ENCODE results near the gene UBE4B. TPM values are rescaled to one million over a fixed set of nuclear protein-coding genes. Genes with fewer than 3 reads are reported as not detected.

The UBE4B gene
- total RNA-seq, 1 donor = 73.1 TPM

DNA sequence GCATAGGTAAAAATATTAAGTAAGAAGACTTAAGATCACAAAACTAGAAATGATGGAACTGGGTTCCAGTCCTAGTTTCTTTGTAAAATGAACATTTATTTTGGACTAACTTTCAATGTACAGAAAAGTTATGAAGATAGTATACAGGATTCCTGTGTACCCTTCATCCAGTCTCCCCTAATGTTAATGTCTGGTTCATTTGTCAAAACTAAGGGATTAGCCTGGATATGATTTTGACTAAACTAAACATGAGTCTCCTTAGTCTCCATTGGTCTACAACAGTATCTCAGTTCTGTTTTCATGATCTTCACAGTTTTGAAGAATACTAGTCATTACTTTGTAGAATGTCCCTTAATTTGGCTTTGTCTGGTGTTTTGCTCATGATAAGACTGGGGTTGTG, 54.5 kb downstream of the UBE4B start:
- peaks cover 33% of the 10 kb centered on the region for H3K79me2 ChIP-seq (ENCODE audit: insufficient read depth, low read length)

DNA sequence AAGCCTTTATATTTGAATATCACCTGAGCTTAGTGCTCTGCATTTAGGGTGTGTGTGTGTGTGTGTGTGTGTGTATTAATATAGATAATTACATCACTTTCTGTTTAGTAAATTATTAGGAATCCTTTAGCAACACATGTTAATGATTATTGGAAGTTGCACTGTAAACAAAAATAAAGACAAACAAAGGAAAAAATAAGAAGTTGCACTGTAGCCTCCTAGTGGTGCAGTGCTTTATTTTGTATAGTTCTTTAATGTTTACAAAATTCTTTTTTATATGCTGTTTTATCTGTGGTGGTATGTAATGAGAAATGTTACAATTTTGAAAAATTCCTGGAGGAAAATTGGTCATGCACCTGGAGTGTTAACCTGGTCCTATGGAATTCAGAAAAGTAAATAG, 69.2 kb downstream of the UBE4B start:
- Histone ChIP-seq H3K27me3 (ENCODE audit: insufficient read depth, low read length) (no peaks in the 10 kb centered on the region), H3K27ac (ENCODE audit: low read depth, low read length) (no peak overlapping the region), H2AFZ (ENCODE audit: low read length) (no peak overlapping the region), H3K4me2 (ENCODE audit: insufficient read depth, low read length) (no peak overlapping the region), H3K79me2 (ENCODE audit: insufficient read depth, low read length) (peaks cover 3% of the 10 kb centered on the region), H3K9me3 (ENCODE audit: low read depth, low read length) (no peaks in the 10 kb centered on the region), H4K20me1 (ENCODE audit: insufficient read depth, low read length) (no peaks in the 10 kb centered on the region), H3K36me3 (ENCODE audit: insufficient read depth, low read length) (peaks cover 35% of the 10 kb centered on the region), H3K4me3 (ENCODE audit: insufficient read depth, low read length) (no peak overlapping the region), H3K4me1 (ENCODE audit: insufficient read depth, low read length) (no peaks in the 10 kb centered on the region)
- TF ChIP-seq, protein P1, sequence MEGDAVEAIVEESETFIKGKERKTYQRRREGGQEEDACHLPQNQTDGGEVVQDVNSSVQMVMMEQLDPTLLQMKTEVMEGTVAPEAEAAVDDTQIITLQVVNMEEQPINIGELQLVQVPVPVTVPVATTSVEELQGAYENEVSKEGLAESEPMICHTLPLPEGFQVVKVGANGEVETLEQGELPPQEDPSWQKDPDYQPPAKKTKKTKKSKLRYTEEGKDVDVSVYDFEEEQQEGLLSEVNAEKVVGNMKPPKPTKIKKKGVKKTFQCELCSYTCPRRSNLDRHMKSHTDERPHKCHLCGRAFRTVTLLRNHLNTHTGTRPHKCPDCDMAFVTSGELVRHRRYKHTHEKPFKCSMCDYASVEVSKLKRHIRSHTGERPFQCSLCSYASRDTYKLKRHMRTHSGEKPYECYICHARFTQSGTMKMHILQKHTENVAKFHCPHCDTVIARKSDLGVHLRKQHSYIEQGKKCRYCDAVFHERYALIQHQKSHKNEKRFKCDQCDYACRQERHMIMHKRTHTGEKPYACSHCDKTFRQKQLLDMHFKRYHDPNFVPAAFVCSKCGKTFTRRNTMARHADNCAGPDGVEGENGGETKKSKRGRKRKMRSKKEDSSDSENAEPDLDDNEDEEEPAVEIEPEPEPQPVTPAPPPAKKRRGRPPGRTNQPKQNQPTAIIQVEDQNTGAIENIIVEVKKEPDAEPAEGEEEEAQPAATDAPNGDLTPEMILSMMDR (IDR thresholded peaks at IDR 0.05; ENCODE audit: extremely low read depth, low read depth, low read length) = peak; percentile 30
- no peak for DNase-seq (ENCODE audit: insufficient read length, low spot score, missing footprints)

More for the DNA sequence above, 54.5 kb downstream of the UBE4B start:
- Histone ChIP-seq H3K36me3 (ENCODE audit: insufficient read depth, low read length) (no peaks in the 10 kb centered on the region), H3K9me3 (ENCODE audit: low read depth, low read length) (no peaks in the 10 kb centered on the region), H3K4me1 (ENCODE audit: insufficient read depth, low read length) (no peaks in the 10 kb centered on the region), H3K27me3 (ENCODE audit: insufficient read depth, low read length) (no peaks in the 10 kb centered on the region), H3K27ac (ENCODE audit: low read depth, low read length) (no peak overlapping the region), H3K4me2 (ENCODE audit: insufficient read depth, low read length) (no peak overlapping the region), H3K4me3 (ENCODE audit: insufficient read depth, low read length) (no peak overlapping the region), H2AFZ (ENCODE audit: low read length) (no peak overlapping the region), H4K20me1 (ENCODE audit: insufficient read depth, low read length) (peaks cover 4% of the 10 kb centered on the region)
- DNase-seq (ENCODE audit: insufficient read length, low spot score, missing footprints) = no peak
- TF ChIP-seq, protein P1 (IDR thresholded peaks at IDR 0.05; ENCODE audit: extremely low read depth, low read depth, low read length) = no peak

DNA sequence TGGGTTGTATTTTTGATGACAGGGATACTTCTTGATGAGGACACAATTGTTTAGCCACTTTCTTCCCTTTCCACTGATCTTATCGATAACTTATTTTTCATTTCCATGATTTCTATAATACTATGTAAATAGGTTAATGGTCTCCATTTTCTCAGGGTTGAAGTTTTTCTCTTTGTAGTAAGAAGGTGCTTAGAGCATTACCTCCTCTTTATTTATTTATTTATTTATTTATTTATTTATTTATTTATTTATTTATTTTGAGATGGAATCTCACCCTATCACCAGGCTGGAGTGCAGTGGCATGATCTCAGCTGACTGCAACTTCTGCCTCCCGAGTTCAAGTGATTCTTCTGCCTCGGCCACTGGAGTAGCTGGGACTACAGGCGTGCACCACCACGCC, 70.4 kb downstream of the UBE4B start:
- no peak for DNase-seq (ENCODE audit: insufficient read length, low spot score, missing footprints)
- Histone ChIP-seq H3K4me2 (ENCODE audit: insufficient read depth, low read length) (no peak overlapping the region), H3K27me3 (ENCODE audit: insufficient read depth, low read length) (no peaks in the 10 kb centered on the region), H3K4me1 (ENCODE audit: insufficient read depth, low read length) (peaks cover 5% of the 10 kb centered on the region), H3K9me3 (ENCODE audit: low read depth, low read length) (no peaks in the 10 kb centered on the region), H3K4me3 (ENCODE audit: insufficient read depth, low read length) (no peak overlapping the region), H4K20me1 (ENCODE audit: insufficient read depth, low read length) (peaks cover 2% of the 10 kb centered on the region), H3K36me3 (ENCODE audit: insufficient read depth, low read length) (peaks cover 38% of the 10 kb centered on the region), H3K79me2 (ENCODE audit: insufficient read depth, low read length) (peaks cover 6% of the 10 kb centered on the region), H3K27ac (ENCODE audit: low read depth, low read length) (no peak overlapping the region), H2AFZ (ENCODE audit: low read length) (no peak overlapping the region)
- TF ChIP-seq, protein P1 (IDR thresholded peaks at IDR 0.05; ENCODE audit: extremely low read depth, low read depth, low read length) = no peak

DNA sequence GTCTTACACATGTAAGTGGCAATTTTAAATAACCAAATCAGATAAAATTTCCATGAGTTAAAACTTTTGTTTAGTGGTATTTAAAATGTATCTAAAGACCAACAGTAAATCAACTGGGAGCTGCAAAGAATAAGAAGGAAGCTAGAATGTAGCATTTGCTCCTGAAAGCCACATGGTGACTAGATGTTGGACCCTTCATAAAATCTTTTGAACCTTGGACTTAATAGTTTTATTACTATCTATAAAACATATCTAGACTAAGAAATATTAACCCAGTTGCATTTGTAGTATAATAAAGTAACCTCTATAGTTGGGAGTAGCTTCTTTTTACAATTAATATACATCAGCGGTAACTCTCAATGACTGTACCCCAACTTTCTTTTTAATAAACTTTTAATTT, 72.1 kb downstream of the UBE4B start:
- H3K79me2 ChIP-seq (ENCODE audit: insufficient read depth, low read length) = peaks cover 6% of the 10 kb centered on the region
- no peak overlapping the region for H3K27ac ChIP-seq (ENCODE audit: low read depth, low read length)
- no peak overlapping the region for H3K4me2 ChIP-seq (ENCODE audit: insufficient read depth, low read length)
- H3K4me3 ChIP-seq (ENCODE audit: insufficient read depth, low read length) = no peak overlapping the region
- peaks cover 18% of the 10 kb centered on the region for H3K4me1 ChIP-seq (ENCODE audit: insufficient read depth, low read length)
- DNase-seq (ENCODE audit: insufficient read length, low spot score, missing footprints) = no peak
- H4K20me1 ChIP-seq (ENCODE audit: insufficient read depth, low read length) = peaks cover 3% of the 10 kb centered on the region
- H3K9me3 ChIP-seq (ENCODE audit: low read depth, low read length) = no peaks in the 10 kb centered on the region
- H2AFZ ChIP-seq (ENCODE audit: low read length) = no peak overlapping the region
- no peaks in the 10 kb centered on the region for H3K27me3 ChIP-seq (ENCODE audit: insufficient read depth, low read length)
- TF ChIP-seq, protein P1 (IDR thresholded peaks at IDR 0.05; ENCODE audit: extremely low read depth, low read depth, low read length) = no peak
- H3K36me3 ChIP-seq (ENCODE audit: insufficient read depth, low read length) = peaks cover 38% of the 10 kb centered on the region

All from osteoblast (primary cell).